Putamen (tissue), 1 donor: ENCODE results near the gene UTP14C.
"Not testable (repeated sequence)": the region's sequence is repeated elsewhere in the genome, so short reads cannot be mapped to it uniquely, and the experiment has no call there.

Source experiments
- DNase-seq: peaks from one replicate; pipeline ENCODE4 v3.0.0-alpha.2; 2016; ENCODE audit warnings: low spot score

Gene UTP14C

GRCh38 chr13:52024481-52024880 is at the start of gene UTP14C:
TSS of gene UTP14C (plus strand) at chr13:52024691. CDS start at chr13:52028805, 4,114 bp downstream.
- no peak for DNase-seq

- DNase-seq = no peak
Measured at GRCh38 chr13:51976423-51976822, 48.1 kb upstream of the UTP14C start.

- DNase-seq = no peak
Measured at GRCh38 chr13:51976890-51977289, 47.6 kb upstream of the UTP14C start.

GRCh38 chr13:51977625-51978024 is 46.9 kb upstream of the UTP14C start:
- DNase-seq = no peak

- DNase-seq = no peak
Measured at GRCh38 chr13:51978796-51979556, 45.5 kb upstream of the UTP14C start.

- no peak for DNase-seq
Measured at GRCh38 chr13:51980908-51981307, 43.6 kb upstream of the UTP14C start.

- DNase-seq = no peak
Measured at GRCh38 chr13:51981355-51981754, 43.1 kb upstream of the UTP14C start.

GRCh38 chr13:51983292-51983691 is 41.2 kb upstream of the UTP14C start:
- DNase-seq = not testable (repeated sequence)

- not testable (repeated sequence) for DNase-seq
Measured at GRCh38 chr13:51984904-51985303, 39.6 kb upstream of the UTP14C start.

- DNase-seq = no peak
Measured at GRCh38 chr13:51988988-51989618, 35.4 kb upstream of the UTP14C start.

- DNase-seq = no peak
Measured at GRCh38 chr13:51993713-51994112, 30.8 kb upstream of the UTP14C start.

GRCh38 chr13:51995677-51996551 is 28.6 kb upstream of the UTP14C start:
- no peak for DNase-seq

- no peak for DNase-seq
Measured at GRCh38 chr13:51996641-51997040, 27.9 kb upstream of the UTP14C start.

GRCh38 chr13:51997186-51997585 is 27.3 kb upstream of the UTP14C start:
- no peak for DNase-seq

- no peak for DNase-seq
Measured at GRCh38 chr13:51997641-51998330, 26.7 kb upstream of the UTP14C start.

- DNase-seq = no peak
Measured at GRCh38 chr13:51998723-51999509, 25.6 kb upstream of the UTP14C start.

GRCh38 chr13:51999510-51999911 is 25.0 kb upstream of the UTP14C start:
- no peak for DNase-seq

- DNase-seq = no peak
Measured at GRCh38 chr13:51999921-52000320, 24.6 kb upstream of the UTP14C start.

GRCh38 chr13:52001120-52001731 is 23.3 kb upstream of the UTP14C start:
- DNase-seq = no peak

- no peak for DNase-seq
Measured at GRCh38 chr13:52002361-52002760, 22.1 kb upstream of the UTP14C start.

- DNase-seq = no peak
Measured at GRCh38 chr13:52003541-52003940, 20.9 kb upstream of the UTP14C start.
